ENCODE results near the gene ZSCAN25.

DNA sequence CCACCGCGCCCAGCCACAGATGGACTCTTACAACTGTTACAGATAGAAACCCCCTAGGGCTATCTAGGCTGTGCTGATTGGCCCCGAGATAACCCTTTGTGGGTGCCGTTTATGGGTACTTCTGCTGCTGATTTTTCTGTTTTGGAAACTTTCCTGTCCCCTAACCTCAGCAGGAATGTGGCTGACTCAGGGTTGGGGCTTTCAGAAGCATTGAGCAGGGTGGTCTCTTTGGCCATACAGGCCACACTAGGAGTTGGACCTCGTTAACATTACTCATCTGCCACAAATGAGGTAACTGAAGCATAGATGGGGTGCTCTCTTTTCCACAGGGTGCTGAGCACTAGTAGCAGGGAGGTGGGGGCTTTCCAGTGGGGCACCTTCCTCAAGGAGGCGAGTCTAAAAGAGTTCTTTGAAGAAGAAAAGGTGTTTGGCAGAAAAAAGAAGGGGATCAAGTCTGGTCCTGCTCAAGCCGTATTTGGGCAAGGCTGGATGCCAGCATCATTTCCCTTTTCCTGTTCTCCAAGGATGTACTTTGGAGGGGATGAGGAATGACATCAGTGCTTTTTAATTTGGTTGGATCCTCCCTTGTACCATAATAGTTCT lies 6.4 kb downstream of the ZSCAN25 start:
- no peak for TF ChIP-seq CTCF (IDR thresholded peaks at IDR 0.05)
- TF ChIP-seq EZH2 (IDR thresholded peaks at IDR 0.05), result no peak
- no peak for TF ChIP-seq EZH2phosphoT487 (IDR thresholded peaks at IDR 0.05)
